GM19324 (cell line): ENCODE results near the gene KRT6A.

Experiments used
- ATAC-seq: cut with Tn5 transposase; IDR thresholded peaks from one replicate; pipeline ENCODE4 v1.9.1; 2021; ENCODE audit warnings: mild to moderate bottlenecking, moderate library complexity; ENCODE audit not compliant: unreplicated experiment, low FRiP score

The KRT6A gene

DNA sequence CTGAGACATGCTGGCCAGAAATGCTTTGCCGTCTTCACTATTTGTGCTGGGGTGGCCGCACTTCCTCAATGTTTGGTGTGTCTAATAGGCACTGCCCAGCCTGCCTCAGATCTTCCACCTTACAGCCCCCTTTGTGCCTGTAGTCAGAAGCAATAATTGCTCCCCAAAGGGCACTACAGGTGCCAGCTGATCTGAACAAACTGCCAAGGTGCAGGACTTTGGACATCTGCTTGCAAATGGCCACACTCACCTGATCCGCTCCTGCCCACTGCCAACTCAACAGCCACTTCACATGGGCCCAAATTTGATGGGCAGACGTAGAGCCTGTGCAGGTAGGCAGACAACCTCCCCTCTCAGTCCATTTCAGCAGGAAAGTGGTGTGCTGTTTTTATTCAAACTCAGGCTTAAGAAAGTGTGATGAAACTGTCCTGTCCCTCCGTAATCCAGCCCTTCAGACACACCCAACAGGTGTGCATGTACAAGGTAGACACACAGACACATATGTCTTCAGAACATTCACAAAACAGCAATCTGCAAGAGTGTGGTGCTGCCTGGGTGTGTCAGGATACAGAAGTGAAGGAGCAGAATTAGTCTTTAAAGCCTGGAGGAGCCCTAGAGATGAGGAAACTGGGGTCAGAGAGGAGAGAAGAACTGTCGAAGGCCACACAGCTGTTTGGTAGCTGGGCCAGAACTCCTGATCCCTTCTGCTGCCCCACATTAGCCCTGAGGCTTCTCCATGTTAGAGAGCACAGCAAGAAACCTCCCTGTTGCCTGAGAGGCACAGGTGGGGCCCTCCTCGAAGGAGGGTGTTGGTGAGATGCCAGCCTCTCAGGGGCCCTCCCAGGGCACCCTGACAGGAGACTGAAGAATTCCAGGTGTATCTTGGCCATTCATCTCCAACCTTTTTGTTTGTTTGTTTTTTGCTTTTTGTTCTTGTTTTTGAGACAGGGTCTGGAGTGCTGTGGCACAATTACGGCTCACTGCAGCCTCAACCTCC lies 54.5 kb downstream of the KRT6A start:
- no peak for ATAC-seq

DNA sequence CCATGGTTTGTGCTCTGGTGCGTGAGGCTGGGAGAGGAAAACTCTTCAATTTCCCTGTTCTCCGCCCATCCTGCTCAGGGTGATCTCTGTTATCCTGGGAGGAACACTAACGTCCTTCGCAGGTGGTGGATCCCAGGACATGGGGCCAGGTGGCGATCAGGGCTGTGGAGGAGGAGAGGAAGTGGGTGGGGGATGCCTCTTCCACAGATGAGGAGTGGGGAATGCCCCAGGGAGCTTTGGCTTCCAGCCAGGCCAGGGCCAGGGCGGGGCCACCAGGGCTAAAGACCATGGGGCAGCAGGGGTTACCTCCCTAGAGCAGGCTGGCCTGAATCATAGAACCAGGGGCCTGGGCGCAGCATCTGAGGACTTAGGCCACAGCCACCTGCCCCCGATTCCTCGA lies 55.5 kb downstream of the KRT6A start:
- no peak for ATAC-seq
